BJ (cell line): ENCODE results near the gene PDE3B. TPM values are rescaled to one million over a fixed set of nuclear protein-coding genes. Genes with fewer than 3 reads are reported as not detected.
"Not testable (repeated sequence)": the region's sequence is repeated elsewhere in the genome, so short reads cannot be mapped to it uniquely, and the experiment has no call there.

Experiments
- CTCF ChIA-PET: fragments of 350-600 bp; formaldehyde crosslinking; extraction: SDS; loops from one replicate; lab custom pipeline; 2021; ENCODE audit warnings: antibody characterized with exemption, inconsistent platforms; lab: Yijun Ruan, JAX
- POLR2A ChIA-PET: fragments of 300-600 bp; sonication (Branson Sonifier 250); formaldehyde crosslinking; extraction: SDS; loops from one replicate; lab custom pipeline; 2021; ENCODE audit warnings: antibody characterized with exemption; lab: Charles Lee
- DNase-seq: peaks from one replicate; pipeline ENCODE4 v3.0.0-alpha.2; 2011; ENCODE audit warnings: low read depth
- H3K27me3 ChIP-seq: 2 replicates; pipeline ENCODE4 v1.6.0; 2011; ENCODE audit warnings: low read length; ENCODE audit not compliant: control insufficient read depth, insufficient read depth
- H3K36me3 ChIP-seq: 2 replicates; pipeline ENCODE4 v1.5.1; 2011; ENCODE audit warnings: low read length; ENCODE audit not compliant: control insufficient read depth, insufficient read depth
- H3K4me3 ChIP-seq: 2 replicates; pipeline ENCODE4 v1.5.1; 2011; ENCODE audit warnings: low read depth, mild to moderate bottlenecking, control low read depth, low read length
- polyA plus RNA-seq: library from polyadenylated mRNA; depleted of rRNA; stranded (reverse); fragments of >200 nt; gene quantifications from 2 replicates; pipeline ENCODE4 v1.2.3, GENCODE V29; 2011
- TF ChIP-seq, protein P1 (sequence below): IDR thresholded peaks from 2 replicates; pipeline ENCODE4 v1.5.1; 2011; ENCODE audit warnings: low read depth, mild to moderate bottlenecking, control low read depth, inconsistent platforms, low read length, moderate library complexity; ENCODE audit not compliant: insufficient read depth

The PDE3B gene
- polyA plus RNA-seq, 1 experiment = 0.06 TPM

DNA sequence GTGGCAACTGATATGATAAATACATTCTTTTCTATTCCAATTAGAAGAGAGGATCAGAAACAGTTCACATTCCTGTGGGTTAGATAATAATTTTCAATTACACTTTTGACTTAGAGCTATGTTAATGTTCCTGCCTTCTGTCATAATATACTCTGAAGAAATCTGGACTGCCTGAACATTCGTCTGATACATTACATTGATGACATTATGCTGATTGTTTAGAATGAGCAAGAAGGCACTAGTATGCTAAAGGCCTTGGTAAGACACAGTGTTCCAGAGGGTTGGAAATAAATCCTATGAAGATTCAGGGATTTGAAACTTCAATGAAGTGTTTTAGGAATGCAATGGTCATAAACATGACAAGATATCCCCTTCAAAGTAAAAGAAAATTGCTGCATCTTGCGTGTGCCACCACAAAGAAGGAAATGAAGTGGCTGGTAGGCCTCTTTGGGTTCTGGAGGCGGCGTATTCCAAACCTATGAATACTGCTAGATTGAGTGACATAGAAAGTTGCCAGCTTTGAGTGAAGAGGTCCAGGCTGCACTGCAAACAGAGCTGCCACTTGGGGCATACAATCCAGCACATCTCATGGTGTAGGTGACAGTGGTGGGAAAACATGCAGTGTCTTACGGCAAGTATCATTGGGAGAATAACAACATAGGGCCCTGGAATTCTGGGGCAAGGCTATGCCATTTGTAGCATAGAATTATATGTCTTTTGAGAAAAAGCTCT, 21.2 kb upstream of the PDE3B start:
- CTCF ChIA-PET = interaction anchor here (1.5 kb wide), 1 partner anchor 16 kb away, joined by 4 read pairs; no protein-coding TSS in a partner anchor
- POLR2A ChIA-PET = no interaction called here

GRCh38 chr11:14623036-14623435, 20.6 kb upstream of the PDE3B start:
- no peak for DNase-seq
- POLR2A ChIA-PET = no interaction called here
- TF ChIP-seq, protein P1, sequence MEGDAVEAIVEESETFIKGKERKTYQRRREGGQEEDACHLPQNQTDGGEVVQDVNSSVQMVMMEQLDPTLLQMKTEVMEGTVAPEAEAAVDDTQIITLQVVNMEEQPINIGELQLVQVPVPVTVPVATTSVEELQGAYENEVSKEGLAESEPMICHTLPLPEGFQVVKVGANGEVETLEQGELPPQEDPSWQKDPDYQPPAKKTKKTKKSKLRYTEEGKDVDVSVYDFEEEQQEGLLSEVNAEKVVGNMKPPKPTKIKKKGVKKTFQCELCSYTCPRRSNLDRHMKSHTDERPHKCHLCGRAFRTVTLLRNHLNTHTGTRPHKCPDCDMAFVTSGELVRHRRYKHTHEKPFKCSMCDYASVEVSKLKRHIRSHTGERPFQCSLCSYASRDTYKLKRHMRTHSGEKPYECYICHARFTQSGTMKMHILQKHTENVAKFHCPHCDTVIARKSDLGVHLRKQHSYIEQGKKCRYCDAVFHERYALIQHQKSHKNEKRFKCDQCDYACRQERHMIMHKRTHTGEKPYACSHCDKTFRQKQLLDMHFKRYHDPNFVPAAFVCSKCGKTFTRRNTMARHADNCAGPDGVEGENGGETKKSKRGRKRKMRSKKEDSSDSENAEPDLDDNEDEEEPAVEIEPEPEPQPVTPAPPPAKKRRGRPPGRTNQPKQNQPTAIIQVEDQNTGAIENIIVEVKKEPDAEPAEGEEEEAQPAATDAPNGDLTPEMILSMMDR = no peak
- Histone ChIP-seq H3K36me3 (no peaks in the 10 kb centered on the region), H3K27me3 (no peaks in the 10 kb centered on the region), H3K4me3 (no peak overlapping the region)
- CTCF ChIA-PET = no interaction called here

More for the DNA sequence above, 21.2 kb upstream of the PDE3B start:
- Histone ChIP-seq H3K4me3 (no peak overlapping the region), H3K36me3 (no peaks in the 10 kb centered on the region), H3K27me3 (no peaks in the 10 kb centered on the region)
- TF ChIP-seq, protein P1 = no peak
- no peak for DNase-seq

- Histone ChIP-seq H3K36me3 (no peaks in the 10 kb centered on the region), H3K27me3 (no peaks in the 10 kb centered on the region), H3K4me3 (no peak overlapping the region)
- ChIA-PET POLR2A (no interaction called here), CTCF (interaction anchor here (1.0 kb wide), 1 partner anchor 11 kb away, joined by 3 read pairs; no protein-coding TSS in a partner anchor)
- TF ChIP-seq, protein P1 = no peak
- no peak for DNase-seq
Observed at GRCh38 chr11:14625586-14626205, 17.9 kb upstream of the PDE3B start.

GRCh38 chr11:14626650-14627049, 17.0 kb upstream of the PDE3B start:
- DNase-seq = no peak
- H3K36me3 ChIP-seq = no peaks in the 10 kb centered on the region
- ChIA-PET POLR2A (no interaction called here), CTCF (interaction anchor here (1.0 kb wide), 1 partner anchor 10 kb away, joined by 3 read pairs; no protein-coding TSS in a partner anchor)
- no peaks in the 10 kb centered on the region for H3K27me3 ChIP-seq
- H3K4me3 ChIP-seq = no peak overlapping the region
- TF ChIP-seq, protein P1 = no peak

- H3K4me3 ChIP-seq, H3K27me3 ChIP-seq, DNase-seq, POLR2A ChIA-PET, CTCF ChIA-PET, H3K36me3 ChIP-seq: not testable (repeated sequence)
Observed at GRCh38 chr11:14633506-14634224, 9.9 kb upstream of the PDE3B start.
